Activated naive CD8-positive, alpha-beta T cell treated with anti-CD3 and anti-CD28 coated beads, Interleukin-2, amount 10 ng/mL, durations not matched to agents 7 days and 5 days (primary cell): ENCODE data around the gene BCAS3. TPM values are rescaled to one million over a fixed set of nuclear protein-coding genes. Genes with fewer than 3 reads are reported as not detected.

Source experiments
- ATAC-seq: fragments of 150-1000 bp; cut with Tn5 transposase; one replicate; pipeline ENCODE4 v1.10.0; 2021; ENCODE audit warnings: low read depth, moderate library complexity
- POLR2A ChIA-PET: fragments of 350-600 bp; sonication (Branson Sonifier 250); formaldehyde crosslinking; loops from one replicate; lab custom pipeline; 2021; ENCODE audit warnings: antibody characterized with exemption; lab: Charles Lee
- DNase-seq: peaks from one replicate; pipeline ENCODE4 v3.0.0; 2021
- H3K27ac Mint-ChIP-seq: one replicate; pipeline ENCODE4 v1.8.0; 2022; ENCODE audit warnings: mild to moderate bottlenecking, mixed read lengths
- H3K27me3 Mint-ChIP-seq: one replicate; pipeline ENCODE4 v1.8.0; 2022; ENCODE audit warnings: mild to moderate bottlenecking, moderate library complexity, mixed read lengths
- H3K36me3 Mint-ChIP-seq: one replicate; pipeline ENCODE4 v1.8.0; 2021; ENCODE audit warnings: mild to moderate bottlenecking, mixed read lengths
- H3K4me1 Mint-ChIP-seq: one replicate; pipeline ENCODE4 v1.8.0; 2021; ENCODE audit warnings: mixed read lengths
- H3K4me3 Mint-ChIP-seq: one replicate; pipeline ENCODE4 v1.8.0; 2022; ENCODE audit warnings: mild to moderate bottlenecking, moderate library complexity, mixed read lengths
- H3K9me3 Mint-ChIP-seq: one replicate; pipeline ENCODE4 v1.8.0; 2021; ENCODE audit warnings: mixed read lengths
- total RNA-seq, 2 experiments: library from RNA; stranded (reverse); gene quantifications; one replicate each; pipeline ENCODE4 v1.2.3, GENCODE V29; 2021

The BCAS3 gene
- total RNA-seq, 2 experiments from 2014 or later = 21.6 to 27.3 TPM

DNA sequence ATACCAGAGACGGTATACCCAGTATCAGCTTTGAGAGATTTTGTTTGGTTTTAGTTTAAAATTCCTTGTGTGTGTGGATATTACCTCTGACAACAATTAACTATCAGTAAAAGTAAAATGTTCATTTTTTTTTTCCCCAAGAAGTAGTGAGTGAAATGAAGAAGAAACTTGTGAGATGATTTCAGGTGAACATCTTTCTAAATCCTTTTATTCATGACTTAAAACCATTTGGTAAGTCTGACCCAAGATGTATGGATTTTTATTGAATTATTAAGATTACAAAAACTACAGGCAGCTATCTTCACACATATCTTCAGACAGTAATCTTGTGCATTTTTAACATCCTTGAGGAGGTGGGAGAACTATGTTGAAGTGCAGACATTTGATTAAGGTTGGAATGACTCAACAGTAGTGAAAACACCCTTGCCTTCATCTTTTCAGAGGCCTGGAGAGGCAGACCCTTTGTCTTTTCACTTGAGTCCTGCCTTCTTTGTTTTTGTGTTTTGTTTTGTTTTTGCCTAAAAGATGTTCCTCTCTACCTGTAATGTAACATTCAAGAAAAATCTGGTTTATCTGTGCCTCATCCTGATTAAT lies 481.7 kb downstream of the BCAS3 start:
- Mint-ChIP-seq H3K27ac (no peak overlapping the region), H3K36me3 (no peaks in the 10 kb centered on the region), H3K4me1 (peaks cover 16% of the 10 kb centered on the region), H3K9me3 (no peaks in the 10 kb centered on the region), H3K27me3 (peaks cover 6% of the 10 kb centered on the region), H3K4me3 (no peak overlapping the region)
- POLR2A ChIA-PET = no interaction called here
- ATAC-seq = no peak
- DNase-seq = no peak

DNA sequence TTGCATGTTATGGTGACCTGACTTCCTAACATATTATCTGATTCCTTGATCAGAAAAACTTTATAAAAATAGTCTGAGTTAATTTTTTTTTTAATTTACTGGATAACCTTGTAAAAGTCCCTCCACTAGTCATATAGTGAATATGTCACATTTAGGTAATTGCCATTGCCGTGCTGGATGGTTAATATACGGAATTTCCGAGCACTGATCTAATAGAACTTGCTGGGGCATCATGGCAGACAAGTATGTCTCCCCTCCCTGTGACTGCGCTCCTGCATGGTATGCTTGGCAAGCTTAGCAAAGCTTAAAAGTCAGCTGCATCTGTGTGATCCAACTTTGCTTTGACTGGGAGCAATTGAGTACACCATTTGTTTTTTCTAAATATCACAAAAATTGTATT lies 482.6 kb downstream of the BCAS3 start:
- peaks cover 16% of the 10 kb centered on the region for H3K4me1 Mint-ChIP-seq

DNA sequence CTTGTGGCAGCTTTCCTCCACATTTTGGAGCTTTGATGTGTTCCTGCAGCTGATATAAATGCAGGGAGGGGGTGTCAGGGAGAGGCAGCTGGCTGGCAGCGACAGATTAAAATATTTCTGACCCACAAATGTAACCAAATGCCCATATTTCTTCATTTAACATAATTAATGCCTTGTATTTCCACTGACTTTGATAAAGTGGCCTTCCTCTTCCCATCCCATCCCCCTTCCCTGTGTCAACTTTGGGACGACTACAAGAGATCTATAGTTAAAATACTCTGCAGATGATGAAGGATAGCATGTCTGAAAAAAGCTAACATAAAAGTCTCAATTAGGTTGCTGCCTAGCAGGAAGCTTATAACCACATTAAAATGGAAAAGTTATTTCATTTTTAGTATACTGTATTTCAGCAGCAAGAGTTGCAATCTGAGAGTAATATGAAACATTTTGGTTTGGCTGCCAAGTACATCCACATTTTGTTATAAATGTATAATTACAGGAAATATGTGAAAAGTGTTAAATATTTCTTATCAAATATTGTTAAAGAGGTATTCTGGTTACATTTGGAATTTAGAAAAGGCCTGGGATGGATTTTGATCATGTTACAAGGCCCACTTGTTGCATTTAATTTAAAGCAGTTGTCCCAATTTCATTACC lies 483.3 kb downstream of the BCAS3 start:
- H3K4me3 Mint-ChIP-seq = peak overlapping the region; percentile 46
- peaks cover 16% of the 10 kb centered on the region for H3K4me1 Mint-ChIP-seq
- POLR2A ChIA-PET = no interaction called here
- ATAC-seq (no peak), DNase-seq (no peak)
- peaks cover 3% of the 10 kb centered on the region for H3K36me3 Mint-ChIP-seq
- H3K9me3 Mint-ChIP-seq = peaks cover 3% of the 10 kb centered on the region
- peak overlapping the region; percentile 74 for H3K27ac Mint-ChIP-seq
- H3K27me3 Mint-ChIP-seq = peaks cover 6% of the 10 kb centered on the region

More for the DNA sequence above, 482.6 kb downstream of the BCAS3 start:
- peaks cover 3% of the 10 kb centered on the region for H3K36me3 Mint-ChIP-seq
- POLR2A ChIA-PET = no interaction called here
- peaks cover 6% of the 10 kb centered on the region for H3K27me3 Mint-ChIP-seq
- ATAC-seq = no peak
- peaks cover 3% of the 10 kb centered on the region for H3K9me3 Mint-ChIP-seq
- no peak overlapping the region for H3K4me3 Mint-ChIP-seq
- H3K27ac Mint-ChIP-seq = no peak overlapping the region
- DNase-seq = no peak

DNA sequence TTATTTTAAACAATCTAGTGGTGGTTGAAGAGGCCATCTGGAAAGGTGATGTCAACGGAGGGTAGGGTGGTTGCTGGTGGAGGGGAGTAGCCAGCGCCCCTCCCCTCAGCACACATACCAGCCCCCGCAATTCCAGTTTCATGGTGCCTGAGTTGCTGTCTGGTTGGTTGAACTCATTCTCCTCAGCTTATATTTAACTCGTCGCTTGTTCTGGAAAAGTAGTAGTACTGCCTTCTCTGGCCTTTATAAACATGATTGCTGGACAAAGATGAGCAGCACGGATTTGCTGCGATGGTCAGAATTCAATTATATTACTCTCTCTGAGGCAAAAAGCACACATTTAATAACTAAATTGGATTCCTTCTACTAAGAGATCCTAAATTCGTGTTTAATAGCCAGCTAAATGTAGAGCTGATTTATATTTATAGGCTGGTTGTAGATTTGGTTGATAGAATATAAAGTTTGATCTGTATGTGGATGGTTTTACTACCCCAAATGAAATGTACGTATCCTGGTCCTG lies 484.0 kb downstream of the BCAS3 start:
- peaks cover 16% of the 10 kb centered on the region for H3K4me1 Mint-ChIP-seq
- POLR2A ChIA-PET = no interaction called here

DNA sequence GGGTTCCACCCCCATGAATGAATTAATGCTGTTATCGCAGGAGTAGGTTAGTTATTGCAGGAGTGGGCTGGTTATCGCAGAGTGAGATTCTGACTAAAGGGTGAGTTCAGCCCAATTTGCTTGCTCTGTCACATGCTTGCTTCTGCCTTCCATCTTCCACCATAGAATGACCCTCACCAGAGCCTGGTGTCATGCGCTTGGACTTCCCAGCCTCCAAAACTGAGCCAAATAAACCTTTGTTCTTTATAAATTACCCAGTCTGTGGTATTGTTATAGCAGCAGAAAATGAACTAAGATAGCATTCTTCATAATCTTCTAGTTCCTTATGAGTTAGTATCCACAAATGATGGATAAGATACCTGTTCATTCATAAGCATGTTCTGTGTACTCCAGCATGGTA lies 486.9 kb downstream of the BCAS3 start:
- POLR2A ChIA-PET = no interaction called here
- Mint-ChIP-seq H3K4me3 (no peak overlapping the region), H3K36me3 (peaks cover 4% of the 10 kb centered on the region), H3K27ac (no peak overlapping the region), H3K4me1 (peaks cover 11% of the 10 kb centered on the region), H3K9me3 (peaks cover 3% of the 10 kb centered on the region), H3K27me3 (no peaks in the 10 kb centered on the region)
- DNase-seq (no peak), ATAC-seq (no peak)

More for the DNA sequence above, 484.0 kb downstream of the BCAS3 start:
- Mint-ChIP-seq H3K36me3 (peaks cover 3% of the 10 kb centered on the region), H3K4me3 (no peak overlapping the region), H3K27ac (no peak overlapping the region), H3K27me3 (peaks cover 6% of the 10 kb centered on the region), H3K9me3 (peaks cover 3% of the 10 kb centered on the region)
- no peak for DNase-seq
- ATAC-seq = no peak

DNA sequence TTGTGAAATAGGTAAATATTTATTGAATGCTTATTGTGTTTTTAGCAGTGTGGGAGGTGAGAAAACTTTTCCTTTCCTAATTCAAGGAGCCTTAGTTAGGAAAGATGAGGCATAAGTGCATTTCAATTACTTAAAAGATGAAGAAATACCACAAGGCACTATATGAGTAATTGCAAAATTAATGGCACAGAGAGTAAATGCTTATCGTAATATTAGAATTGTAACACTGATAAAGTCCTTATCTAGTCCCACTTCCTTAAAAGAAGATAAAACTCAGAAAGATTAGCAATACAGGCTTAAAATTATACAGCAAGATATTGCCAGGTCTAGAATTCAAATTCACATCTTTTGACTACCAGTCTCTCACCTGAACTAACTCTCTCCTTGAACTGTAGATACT lies 489.4 kb downstream of the BCAS3 start:
- no peak overlapping the region for H3K4me3 Mint-ChIP-seq
- DNase-seq = no peak
- no peak overlapping the region for H3K27ac Mint-ChIP-seq
- peaks cover 3% of the 10 kb centered on the region for H3K9me3 Mint-ChIP-seq
- POLR2A ChIA-PET = no interaction called here
- ATAC-seq = no peak
- no peaks in the 10 kb centered on the region for H3K27me3 Mint-ChIP-seq
- peaks cover 8% of the 10 kb centered on the region for H3K36me3 Mint-ChIP-seq
- no peaks in the 10 kb centered on the region for H3K4me1 Mint-ChIP-seq

DNA sequence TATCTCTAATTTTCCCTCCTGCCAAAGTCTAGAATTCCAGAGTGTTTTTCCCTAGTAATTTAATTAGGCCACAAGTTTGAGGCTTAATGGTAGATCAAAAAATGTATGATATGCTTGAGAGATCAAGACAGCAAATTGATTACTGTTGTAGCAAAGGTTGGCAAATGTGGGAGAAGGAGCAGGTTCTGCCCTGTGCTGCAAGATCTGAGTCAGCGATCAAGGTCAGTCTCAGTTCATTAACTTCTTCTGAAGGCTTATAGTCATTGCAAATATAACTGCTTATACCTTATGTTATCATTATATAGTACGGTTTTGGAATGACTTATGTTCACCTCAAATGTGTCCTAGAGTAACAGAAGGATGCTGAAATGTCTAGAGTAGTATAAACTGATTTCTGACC lies 490.9 kb downstream of the BCAS3 start:
- no peak for ATAC-seq
- Mint-ChIP-seq H3K27me3 (no peaks in the 10 kb centered on the region), H3K4me1 (no peaks in the 10 kb centered on the region), H3K36me3 (peaks cover 9% of the 10 kb centered on the region), H3K4me3 (no peak overlapping the region), H3K27ac (no peak overlapping the region), H3K9me3 (peaks cover 3% of the 10 kb centered on the region)
- POLR2A ChIA-PET = no interaction called here
- DNase-seq = no peak

DNA sequence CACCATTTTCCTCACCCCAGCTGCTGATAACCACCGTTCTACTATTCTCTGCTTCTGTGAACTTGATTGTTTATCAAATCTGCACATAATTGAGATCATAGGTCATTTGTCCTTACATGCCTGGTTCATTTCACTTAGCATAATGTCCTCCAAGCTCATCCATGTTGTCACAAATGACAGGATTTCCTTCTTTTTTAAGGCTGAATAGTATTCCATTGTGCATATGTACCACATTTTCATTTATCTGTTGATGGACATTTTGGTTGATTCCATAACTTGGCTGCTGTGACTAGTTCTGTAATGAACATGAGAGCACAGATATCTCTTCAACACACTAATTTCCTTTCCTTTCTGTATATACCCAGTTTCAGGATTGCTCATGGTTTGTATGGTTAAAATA lies 496.7 kb downstream of the BCAS3 start:
- H3K27ac Mint-ChIP-seq = no peak overlapping the region
- no peak for ATAC-seq

DNA sequence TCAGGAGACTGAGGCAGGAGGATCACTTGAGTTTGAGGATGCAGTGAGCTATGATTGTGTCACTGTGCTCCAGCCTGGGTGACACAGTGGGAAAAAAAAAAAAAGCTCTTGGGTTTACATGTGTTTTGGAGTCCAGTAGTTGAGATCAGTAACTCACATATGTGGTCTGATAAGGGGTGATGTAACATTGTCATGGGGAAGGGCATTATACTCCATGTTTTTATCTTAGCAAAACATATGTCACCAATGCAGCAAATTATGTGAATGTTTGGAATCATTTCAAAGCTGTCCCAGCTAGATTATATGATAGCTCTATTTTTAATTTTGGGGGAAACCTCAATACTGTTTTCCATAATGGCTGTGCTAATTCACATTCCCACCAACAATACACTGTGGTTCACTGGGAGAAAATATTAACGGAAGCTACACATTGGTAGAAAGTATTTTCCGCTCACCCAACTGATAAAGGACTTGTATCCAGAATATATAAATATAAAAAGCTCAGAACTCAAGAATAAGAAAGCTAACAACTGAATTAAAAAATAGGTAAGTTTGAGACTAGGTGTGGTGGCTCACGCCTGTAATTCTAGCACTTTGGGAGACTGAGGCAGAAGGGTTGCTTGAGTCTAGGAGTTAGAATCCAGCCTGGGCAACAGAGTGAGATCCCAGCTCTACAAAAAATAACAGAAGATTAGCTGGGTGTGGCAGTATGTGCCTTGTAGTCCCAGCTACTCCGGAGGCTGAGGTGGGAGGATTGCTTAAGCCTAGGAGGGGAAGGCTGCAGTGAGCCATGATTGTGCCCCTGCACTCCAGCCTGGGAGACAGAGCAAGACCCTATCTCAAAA lies 497.9 kb downstream of the BCAS3 start:
- no peak for ATAC-seq
- DNase-seq = no peak
- Mint-ChIP-seq H3K36me3 (peaks cover 8% of the 10 kb centered on the region), H3K4me1 (peaks cover 9% of the 10 kb centered on the region), H3K9me3 (peaks cover 5% of the 10 kb centered on the region), H3K27ac (no peak overlapping the region), H3K4me3 (no peak overlapping the region), H3K27me3 (no peaks in the 10 kb centered on the region)
- POLR2A ChIA-PET = interaction anchor here (0.5 kb wide), 1 partner anchor 47 kb away, joined by 3 read pairs; no protein-coding TSS in a partner anchor

More for the DNA sequence above, 496.7 kb downstream of the BCAS3 start:
- Mint-ChIP-seq H3K27me3 (no peaks in the 10 kb centered on the region), H3K9me3 (peaks cover 3% of the 10 kb centered on the region), H3K36me3 (peaks cover 8% of the 10 kb centered on the region), H3K4me3 (no peak overlapping the region), H3K4me1 (peaks cover 9% of the 10 kb centered on the region)
- POLR2A ChIA-PET = no interaction called here
- DNase-seq = no peak

DNA sequence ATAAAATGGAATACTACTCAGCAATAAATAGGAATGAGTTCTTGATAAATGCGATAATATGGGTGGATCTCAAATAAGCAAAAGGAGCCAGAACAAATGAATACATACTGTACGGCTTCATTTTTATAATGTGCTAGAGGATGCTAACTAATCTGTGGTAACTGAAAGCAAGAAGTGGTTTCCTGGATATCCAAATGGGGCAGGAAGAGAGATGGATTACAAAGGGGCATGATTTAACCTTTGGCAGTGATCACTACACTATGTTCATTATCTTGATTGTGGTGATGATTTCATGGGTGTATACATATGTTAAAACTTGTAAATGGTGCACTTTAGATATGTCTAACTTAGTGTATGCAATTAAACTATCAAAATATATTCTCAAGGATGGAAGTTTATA lies 499.7 kb downstream of the BCAS3 start:
- peaks cover 6% of the 10 kb centered on the region for H3K9me3 Mint-ChIP-seq
- DNase-seq (no peak), ATAC-seq (no peak)
- POLR2A ChIA-PET = no interaction called here
- peaks cover 9% of the 10 kb centered on the region for H3K4me1 Mint-ChIP-seq
- peaks cover 4% of the 10 kb centered on the region for H3K36me3 Mint-ChIP-seq
- H3K27me3 Mint-ChIP-seq = peaks cover 2% of the 10 kb centered on the region
- H3K4me3 Mint-ChIP-seq = no peak overlapping the region
- no peak overlapping the region for H3K27ac Mint-ChIP-seq

DNA sequence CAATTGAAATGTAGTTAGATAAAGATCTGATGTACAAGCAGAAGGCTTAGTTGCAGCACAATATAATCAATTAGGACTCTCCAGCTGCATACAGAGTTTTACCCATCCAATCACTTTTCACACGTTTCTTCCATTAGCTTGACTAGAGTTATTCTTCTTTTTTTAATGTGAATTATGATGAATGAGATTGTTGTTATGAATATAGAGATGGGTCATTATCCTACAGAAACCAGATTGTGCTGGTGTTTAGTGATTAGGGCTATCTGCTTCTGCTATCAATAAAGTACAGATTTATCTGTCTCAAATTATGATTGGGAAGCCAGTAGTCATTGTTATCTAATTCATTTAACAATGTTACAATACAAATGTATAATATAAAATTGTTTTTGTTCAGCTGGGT lies 500.6 kb downstream of the BCAS3 start:
- Mint-ChIP-seq H3K27ac (no peak overlapping the region), H3K27me3 (peaks cover 2% of the 10 kb centered on the region), H3K4me1 (peaks cover 9% of the 10 kb centered on the region), H3K36me3 (peaks cover 4% of the 10 kb centered on the region), H3K9me3 (peaks cover 6% of the 10 kb centered on the region), H3K4me3 (no peak overlapping the region)
- DNase-seq = no peak
- no peak for ATAC-seq
- POLR2A ChIA-PET = no interaction called here

DNA sequence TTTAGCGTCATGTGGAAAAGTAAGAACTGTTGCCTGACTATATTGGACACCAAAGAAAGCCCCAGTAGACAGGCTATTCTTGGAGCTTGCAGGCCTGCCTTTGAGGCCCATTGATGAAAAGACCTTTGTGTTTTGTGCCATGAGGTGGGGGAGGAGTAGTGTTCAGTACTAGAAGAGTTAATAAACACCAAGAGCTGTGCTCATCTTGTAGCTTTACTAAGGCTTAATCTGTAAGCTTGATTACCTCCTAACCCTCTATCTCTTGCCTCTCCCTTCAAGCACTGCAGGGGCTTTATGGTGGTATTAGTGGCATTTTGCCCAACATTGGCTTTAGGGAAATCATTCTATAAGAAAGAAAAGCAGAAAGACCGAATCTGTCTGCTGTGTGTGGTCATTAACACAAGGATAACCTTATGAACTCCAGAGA lies 501.7 kb downstream of the BCAS3 start:
- peaks cover 2% of the 10 kb centered on the region for H3K27me3 Mint-ChIP-seq
- ATAC-seq (no peak), DNase-seq (no peak)
- H3K4me3 Mint-ChIP-seq = no peak overlapping the region
- H3K27ac Mint-ChIP-seq = no peak overlapping the region
- H3K36me3 Mint-ChIP-seq = peaks cover 3% of the 10 kb centered on the region
- H3K9me3 Mint-ChIP-seq = peaks cover 3% of the 10 kb centered on the region
- POLR2A ChIA-PET = interaction anchor here (0.7 kb wide), 1 partner anchor 107 kb away, joined by 5 read pairs; no protein-coding TSS in a partner anchor
- peaks cover 10% of the 10 kb centered on the region for H3K4me1 Mint-ChIP-seq

DNA sequence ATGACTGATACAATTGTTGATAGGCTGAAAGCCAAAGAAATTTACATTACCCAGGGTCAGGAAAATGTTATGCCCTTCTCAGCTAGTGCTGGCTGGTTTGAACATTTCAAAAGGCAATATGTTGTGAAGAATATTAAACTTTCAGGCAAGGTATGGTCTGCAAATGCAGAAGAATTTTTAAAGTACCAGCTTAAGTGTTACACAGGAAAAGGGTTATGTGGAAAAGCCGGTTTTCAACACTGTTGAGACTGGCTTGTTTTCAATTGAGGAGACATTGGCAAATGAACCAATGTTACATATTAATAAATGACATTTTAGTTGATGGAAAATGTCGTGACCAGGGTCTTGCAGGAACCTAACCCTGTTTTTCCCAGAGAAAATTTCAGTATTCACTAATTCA lies 506.1 kb downstream of the BCAS3 start:
- Mint-ChIP-seq H3K36me3 (peaks cover 5% of the 10 kb centered on the region), H3K27me3 (peaks cover 2% of the 10 kb centered on the region), H3K27ac (no peak overlapping the region), H3K4me3 (no peak overlapping the region), H3K9me3 (peaks cover 5% of the 10 kb centered on the region), H3K4me1 (peaks cover 1% of the 10 kb centered on the region)
- no peak for ATAC-seq
- no peak for DNase-seq
- POLR2A ChIA-PET = no interaction called here
